DOHH2 (cell line): ENCODE data around the gene C12orf75.

Experiments used
- H3F3A ChIP-seq: fragments of 200-600 bp; sonication (generic), shearing (Covaris generic); 2 replicates; pipeline ENCODE4 v1.6.0; 2016; ENCODE audit warnings: antibody characterized with exemption, mild to moderate bottlenecking; ENCODE audit not compliant: control insufficient read depth, insufficient read depth
- H3K27ac ChIP-seq: fragments of 200-600 bp; sonication (generic); 2 replicates; pipeline ENCODE4 v1.5.1; 2014; ENCODE audit warnings: low read depth, mild to moderate bottlenecking, low read length, moderate library complexity
- H3K27me3 ChIP-seq: fragments of 200-600 bp; sonication (generic); 2 replicates; pipeline ENCODE4 v1.6.1; 2014; ENCODE audit warnings: mild to moderate bottlenecking, low read length, mixed read lengths; ENCODE audit not compliant: control insufficient read depth
- H3K36me3 ChIP-seq: fragments of 200-600 bp; sonication (generic); 2 replicates; pipeline ENCODE4 v1.6.1; 2014; ENCODE audit warnings: mild to moderate bottlenecking, low read length, moderate library complexity, mixed read lengths; ENCODE audit not compliant: control insufficient read depth
- H3K4me1 ChIP-seq: fragments of 200-600 bp; sonication (generic); 2 replicates; pipeline ENCODE4 v1.6.1; 2014; ENCODE audit warnings: mild to moderate bottlenecking, low read length, mixed read lengths; ENCODE audit not compliant: control insufficient read depth
- H3K4me2 ChIP-seq: fragments of 200-600 bp; sonication (generic); 2 replicates; pipeline ENCODE4 v1.6.0; 2014; ENCODE audit warnings: mild to moderate bottlenecking, low read length, moderate library complexity
- H3K4me3 ChIP-seq: fragments of 200-600 bp; sonication (generic); 2 replicates; pipeline ENCODE4 v1.5.1; 2014; ENCODE audit warnings: mild to moderate bottlenecking, low read length, mixed read lengths
- H3K79me2 ChIP-seq: fragments of 200-600 bp; sonication (generic); 2 replicates; pipeline ENCODE4 v1.6.1; 2014; ENCODE audit warnings: mild to moderate bottlenecking, low read length, mixed read lengths; ENCODE audit not compliant: control insufficient read depth
- H3K9me2 ChIP-seq: fragments of 200-600 bp; sonication (generic); replicated peaks from 2 replicates; pipeline ENCODE4 v1.6.1; 2014; ENCODE audit warnings: mild to moderate bottlenecking, low read length, mixed read lengths; ENCODE audit not compliant: control insufficient read depth
- H3K9me3 ChIP-seq: fragments of 200-600 bp; sonication (generic); 2 replicates; pipeline ENCODE4 v1.6.1; 2014; ENCODE audit warnings: antibody characterized with exemption, low read length, mixed read lengths; ENCODE audit not compliant: control insufficient read depth, insufficient read depth
- H4K20me1 ChIP-seq: fragments of 200-600 bp; sonication (generic); 2 replicates; pipeline ENCODE4 v1.6.0; 2014; ENCODE audit warnings: low read depth, mild to moderate bottlenecking, antibody characterized with exemption, low read length, moderate library complexity; ENCODE audit not compliant: control insufficient read depth, insufficient read depth
- EZH2phosphoT487 ChIP-seq: fragments of 200-600 bp; sonication (generic); IDR thresholded peaks from 2 replicates; pipeline ENCODE4 v1.6.1; 2017; ENCODE audit warnings: borderline replicate concordance, mild to moderate bottlenecking, antibody characterized with exemption, low read length, moderate library complexity, mixed read lengths
- TF ChIP-seq, protein P1 (sequence below): fragments of 200-600 bp; sonication (generic); IDR thresholded peaks from one replicate; pipeline ENCODE4 v1.5.1; 2014; ENCODE audit warnings: antibody characterized with exemption, mild to moderate bottlenecking, low read depth, low read length; ENCODE audit not compliant: poor library complexity, severe bottlenecking

The C12orf75 gene

DNA sequence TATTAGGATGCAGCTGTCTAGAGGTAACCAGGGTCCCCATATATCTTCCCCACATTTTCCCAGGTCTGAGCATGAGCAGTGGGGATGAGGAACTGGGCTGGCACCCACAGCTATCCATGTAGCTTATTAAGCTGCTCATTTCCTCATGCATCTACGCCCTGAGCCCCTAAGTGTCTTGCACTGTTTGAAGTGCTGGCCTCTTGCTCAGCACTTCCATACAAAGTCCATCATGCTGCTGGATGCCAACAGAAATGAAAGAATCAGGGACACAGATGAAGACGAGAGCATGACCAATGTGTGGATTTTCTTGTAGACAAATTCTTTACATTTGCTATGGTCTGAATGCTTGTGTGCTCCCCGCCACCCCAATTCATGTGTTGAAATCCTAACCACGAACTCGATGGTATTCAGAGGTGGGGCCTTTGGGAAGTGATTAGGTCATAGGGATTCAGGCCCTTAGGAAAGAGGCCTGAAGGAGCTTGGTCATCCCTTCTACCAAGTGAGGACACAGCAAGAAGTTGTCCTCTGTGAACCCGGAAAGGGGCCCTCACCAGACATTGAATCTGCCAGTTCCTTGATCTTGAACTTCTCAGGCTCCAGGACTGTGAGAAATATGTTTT, 54.5 kb downstream of the C12orf75 start:
- Histone ChIP-seq H3F3A (no peaks in the 10 kb centered on the region), H3K4me1 (peaks cover 8% of the 10 kb centered on the region)

DNA sequence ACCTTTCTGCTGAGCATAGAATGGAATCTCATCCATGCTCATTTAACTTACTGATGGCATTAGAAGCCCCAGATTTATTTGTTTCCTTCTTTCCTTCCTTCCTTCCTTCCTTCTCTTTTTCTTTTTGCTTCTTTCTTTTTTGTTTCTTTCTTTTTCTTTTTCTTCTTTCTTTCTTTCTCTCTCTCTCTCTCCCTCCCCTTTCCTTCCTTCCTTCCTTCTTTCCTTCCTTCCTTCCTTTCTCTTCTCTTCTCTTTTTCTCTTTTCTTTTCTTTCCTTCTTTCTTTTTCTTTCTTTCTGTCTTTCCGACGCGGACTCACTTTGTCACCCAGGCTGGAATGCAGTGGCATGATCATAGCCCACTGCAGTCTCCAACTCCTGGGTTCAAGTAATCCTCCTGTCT, 55.9 kb downstream of the C12orf75 start:
- Histone ChIP-seq H3K79me2 (no peaks in the 10 kb centered on the region), H3K27me3 (no peaks in the 10 kb centered on the region), H3K9me3 (no peaks in the 10 kb centered on the region), H3K4me2 (no peak overlapping the region), H3K9me2 (no peaks in the 10 kb centered on the region), H3K4me3 (no peak overlapping the region), H3F3A (no peaks in the 10 kb centered on the region), H4K20me1 (no peaks in the 10 kb centered on the region), H3K27ac (no peak overlapping the region), H3K4me1 (peaks cover 8% of the 10 kb centered on the region), H3K36me3 (no peaks in the 10 kb centered on the region)
- TF ChIP-seq, protein P1, sequence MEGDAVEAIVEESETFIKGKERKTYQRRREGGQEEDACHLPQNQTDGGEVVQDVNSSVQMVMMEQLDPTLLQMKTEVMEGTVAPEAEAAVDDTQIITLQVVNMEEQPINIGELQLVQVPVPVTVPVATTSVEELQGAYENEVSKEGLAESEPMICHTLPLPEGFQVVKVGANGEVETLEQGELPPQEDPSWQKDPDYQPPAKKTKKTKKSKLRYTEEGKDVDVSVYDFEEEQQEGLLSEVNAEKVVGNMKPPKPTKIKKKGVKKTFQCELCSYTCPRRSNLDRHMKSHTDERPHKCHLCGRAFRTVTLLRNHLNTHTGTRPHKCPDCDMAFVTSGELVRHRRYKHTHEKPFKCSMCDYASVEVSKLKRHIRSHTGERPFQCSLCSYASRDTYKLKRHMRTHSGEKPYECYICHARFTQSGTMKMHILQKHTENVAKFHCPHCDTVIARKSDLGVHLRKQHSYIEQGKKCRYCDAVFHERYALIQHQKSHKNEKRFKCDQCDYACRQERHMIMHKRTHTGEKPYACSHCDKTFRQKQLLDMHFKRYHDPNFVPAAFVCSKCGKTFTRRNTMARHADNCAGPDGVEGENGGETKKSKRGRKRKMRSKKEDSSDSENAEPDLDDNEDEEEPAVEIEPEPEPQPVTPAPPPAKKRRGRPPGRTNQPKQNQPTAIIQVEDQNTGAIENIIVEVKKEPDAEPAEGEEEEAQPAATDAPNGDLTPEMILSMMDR: no peak
- no peak for TF ChIP-seq EZH2phosphoT487

More for the DNA sequence above, 54.5 kb downstream of the C12orf75 start:
- H3K9me3 ChIP-seq: no peaks in the 10 kb centered on the region
- no peak overlapping the region for H3K27ac ChIP-seq
- no peaks in the 10 kb centered on the region for H3K27me3 ChIP-seq
- no peak overlapping the region for H3K4me3 ChIP-seq
- no peaks in the 10 kb centered on the region for H3K79me2 ChIP-seq
- H3K36me3 ChIP-seq: no peaks in the 10 kb centered on the region
- H4K20me1 ChIP-seq: no peaks in the 10 kb centered on the region
- no peaks in the 10 kb centered on the region for H3K9me2 ChIP-seq
- TF ChIP-seq EZH2phosphoT487: no peak
- TF ChIP-seq, protein P1: no peak
- H3K4me2 ChIP-seq: no peak overlapping the region

DNA sequence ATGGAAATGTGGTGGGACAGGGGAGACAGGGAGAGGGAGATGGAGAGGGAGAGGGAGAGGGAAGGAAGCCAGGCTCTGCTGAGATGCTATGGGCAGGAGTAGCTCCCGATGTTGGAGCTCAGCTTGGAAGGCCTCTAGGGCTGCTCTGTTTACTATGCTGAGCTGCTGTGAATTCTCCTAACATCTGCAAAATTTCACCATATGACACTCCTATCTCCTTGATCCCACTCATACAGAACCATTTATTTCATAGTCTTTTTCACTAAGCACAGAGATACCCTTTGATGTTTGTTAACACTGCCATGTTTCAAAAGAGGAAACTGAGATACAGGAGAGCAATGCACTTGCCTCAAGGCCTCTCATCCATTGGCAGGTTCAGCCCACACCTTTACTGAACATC, 60.7 kb downstream of the C12orf75 start:
- TF ChIP-seq, protein P1: no peak
- no peak for TF ChIP-seq EZH2phosphoT487
- Histone ChIP-seq H3F3A (no peaks in the 10 kb centered on the region), H3K27me3 (no peaks in the 10 kb centered on the region), H4K20me1 (no peaks in the 10 kb centered on the region), H3K27ac (no peak overlapping the region), H3K4me2 (no peak overlapping the region), H3K9me3 (no peaks in the 10 kb centered on the region), H3K36me3 (no peaks in the 10 kb centered on the region), H3K4me3 (no peak overlapping the region), H3K4me1 (no peaks in the 10 kb centered on the region), H3K79me2 (no peaks in the 10 kb centered on the region), H3K9me2 (no peaks in the 10 kb centered on the region)
